Rectal smooth muscle tissue (tissue), 1 donor: ENCODE measurements around the gene PIGS.

Source experiments
- H3K27ac ChIP-seq: one replicate; pipeline ENCODE4 v1.7.0; 2013; ENCODE audit warnings: low read depth, low read length, inconsistent platforms
- H3K27me3 ChIP-seq: one replicate; pipeline ENCODE4 v1.7.0; 2013; ENCODE audit warnings: low read length; ENCODE audit not compliant: control insufficient read depth, insufficient read depth
- H3K36me3 ChIP-seq: one replicate; pipeline ENCODE4 v1.7.0; 2013; ENCODE audit warnings: low read length; ENCODE audit not compliant: control insufficient read depth, insufficient read depth
- H3K4me1 ChIP-seq: one replicate; pipeline ENCODE4 v1.7.0; 2013; ENCODE audit warnings: low read length; ENCODE audit not compliant: control insufficient read depth, insufficient read depth
- H3K4me3 ChIP-seq: one replicate; pipeline ENCODE4 v1.7.0; 2013; ENCODE audit warnings: low read length
- H3K9ac ChIP-seq: one replicate; pipeline ENCODE4 v1.7.0; 2013; ENCODE audit warnings: low read length

Gene PIGS

GRCh38 chr17:28545141-28545503 lies 26.2 kb downstream of the PIGS start:
- Histone ChIP-seq H3K4me3 (no peak overlapping the region), H3K36me3 (no peaks in the 10 kb centered on the region), H3K4me1 (no peaks in the 10 kb centered on the region), H3K9ac (no peak overlapping the region), H3K27ac (no peak overlapping the region), H3K27me3 (no peaks in the 10 kb centered on the region)

GRCh38 chr17:28544402-28545140 lies 26.8 kb downstream of the PIGS start:
- Histone ChIP-seq H3K27me3 (no peaks in the 10 kb centered on the region), H3K36me3 (no peaks in the 10 kb centered on the region), H3K9ac (no peak overlapping the region), H3K4me3 (no peak overlapping the region), H3K4me1 (no peaks in the 10 kb centered on the region), H3K27ac (no peak overlapping the region)

GRCh38 chr17:28541439-28541838 lies 29.9 kb downstream of the PIGS start:
- H3K27me3 ChIP-seq, result no peaks in the 10 kb centered on the region
- H3K4me3 ChIP-seq, result no peak overlapping the region
- H3K27ac ChIP-seq, result no peak overlapping the region
- no peaks in the 10 kb centered on the region for H3K4me1 ChIP-seq
- no peak overlapping the region for H3K9ac ChIP-seq
- no peaks in the 10 kb centered on the region for H3K36me3 ChIP-seq

- H3K9ac ChIP-seq, result no peak overlapping the region
- H3K36me3 ChIP-seq, result no peaks in the 10 kb centered on the region
- H3K27ac ChIP-seq, result no peak overlapping the region
- no peaks in the 10 kb centered on the region for H3K4me1 ChIP-seq
- H3K4me3 ChIP-seq, result no peak overlapping the region
- no peaks in the 10 kb centered on the region for H3K27me3 ChIP-seq
These were observed 31.1 kb downstream of the PIGS start for GRCh38 chr17:28540231-28540630.

GRCh38 chr17:28538296-28538895 lies 32.9 kb downstream of the PIGS start:
- H3K4me3 ChIP-seq, result no peak overlapping the region
- no peak overlapping the region for H3K27ac ChIP-seq
- no peaks in the 10 kb centered on the region for H3K27me3 ChIP-seq
- H3K4me1 ChIP-seq, result no peaks in the 10 kb centered on the region
- no peaks in the 10 kb centered on the region for H3K36me3 ChIP-seq
- no peak overlapping the region for H3K9ac ChIP-seq

GRCh38 chr17:28537219-28537610 lies 34.1 kb downstream of the PIGS start:
- Histone ChIP-seq H3K36me3 (no peaks in the 10 kb centered on the region), H3K4me1 (no peaks in the 10 kb centered on the region), H3K27me3 (no peaks in the 10 kb centered on the region), H3K4me3 (no peak overlapping the region), H3K9ac (no peak overlapping the region), H3K27ac (no peak overlapping the region)

- Histone ChIP-seq H3K4me3 (no peak overlapping the region), H3K27ac (no peak overlapping the region), H3K27me3 (no peaks in the 10 kb centered on the region), H3K9ac (no peak overlapping the region), H3K4me1 (no peaks in the 10 kb centered on the region), H3K36me3 (no peaks in the 10 kb centered on the region)
These were observed 34.6 kb downstream of the PIGS start for GRCh38 chr17:28536532-28537218.

- H3K27ac ChIP-seq, result no peak overlapping the region
- no peaks in the 10 kb centered on the region for H3K27me3 ChIP-seq
- no peak overlapping the region for H3K4me3 ChIP-seq
- H3K9ac ChIP-seq, result no peak overlapping the region
- no peaks in the 10 kb centered on the region for H3K36me3 ChIP-seq
- H3K4me1 ChIP-seq, result no peaks in the 10 kb centered on the region
These were observed 36.5 kb downstream of the PIGS start for GRCh38 chr17:28534740-28535375.

GRCh38 chr17:28533091-28533807 lies 38.1 kb downstream of the PIGS start:
- Histone ChIP-seq H3K9ac (no peak overlapping the region), H3K4me1 (no peaks in the 10 kb centered on the region), H3K4me3 (no peak overlapping the region), H3K27me3 (no peaks in the 10 kb centered on the region), H3K27ac (no peak overlapping the region), H3K36me3 (no peaks in the 10 kb centered on the region)

- H3K36me3 ChIP-seq, result no peaks in the 10 kb centered on the region
- no peaks in the 10 kb centered on the region for H3K27me3 ChIP-seq
- no peak overlapping the region for H3K9ac ChIP-seq
- H3K4me3 ChIP-seq, result no peak overlapping the region
- H3K27ac ChIP-seq, result no peak overlapping the region
- no peaks in the 10 kb centered on the region for H3K4me1 ChIP-seq
These were observed 39.0 kb downstream of the PIGS start for GRCh38 chr17:28532050-28532960.

GRCh38 chr17:28530926-28531325 lies 40.4 kb downstream of the PIGS start:
- Histone ChIP-seq H3K9ac (no peak overlapping the region), H3K27ac (no peak overlapping the region), H3K27me3 (no peaks in the 10 kb centered on the region), H3K4me1 (no peaks in the 10 kb centered on the region), H3K4me3 (no peak overlapping the region), H3K36me3 (no peaks in the 10 kb centered on the region)
